HepG2 (cell line): Measurements from ENCODE around the gene RNF5. TPM values are rescaled to one million over a fixed set of nuclear protein-coding genes. Genes with fewer than 3 reads are reported as not detected.

ENCODE experiments used
- ATF3 ChIP-seq: sonication (generic); formaldehyde crosslinking; IDR thresholded peaks from 2 replicates; pipeline ENCODE4 v1.4.0; 2020; ENCODE audit warnings: missing genetic modification reagents
- BCL6 ChIP-seq: IDR thresholded peaks from 2 replicates; pipeline ENCODE4 v1.6.1; 2016; ENCODE audit warnings: missing genetic modification reagents, missing compliant biosample characterization
- E2F5 ChIP-seq: sonication (generic); formaldehyde crosslinking; conservative IDR thresholded peaks from 2 replicates; pipeline ENCODE4 v1.4.0; 2020; ENCODE audit warnings: missing genetic modification reagents
- ETV5 ChIP-seq: IDR thresholded peaks from 2 replicates; pipeline ENCODE4 v1.6.1; 2018; ENCODE audit warnings: missing biosample characterization, missing genetic modification reagents, inconsistent platforms, borderline replicate concordance
- GPN1 ChIP-seq: sonication (generic); formaldehyde crosslinking; IDR thresholded peaks from 2 replicates; pipeline ENCODE4 v1.5.1; 2020; ENCODE audit warnings: missing genetic modification reagents, borderline replicate concordance
- HDAC6 ChIP-seq: fragments of 200-600 bp; sonication (generic); IDR thresholded peaks from 2 replicates; pipeline ENCODE4 v1.7.0; 2017; ENCODE audit warnings: mild to moderate bottlenecking, antibody characterized with exemption, low read length, low read depth
- HNRNPK ChIP-seq: fragments of 200-400 bp; formaldehyde crosslinking; IDR thresholded peaks from 2 replicates; pipeline ENCODE4 v1.6.1; 2018; ENCODE audit warnings: low read length, low read depth, moderate library complexity, mild to moderate bottlenecking; ENCODE audit not compliant: poor library complexity, severe bottlenecking
- KDM5A ChIP-seq: fragments of 200-600 bp; sonication (generic); IDR thresholded peaks from 2 replicates; pipeline ENCODE4 v1.7.0; 2018; ENCODE audit warnings: antibody characterized with exemption, mild to moderate bottlenecking, low read length, borderline replicate concordance
- MEF2D ChIP-seq: sonication (generic); formaldehyde crosslinking; IDR thresholded peaks from 2 replicates; pipeline ENCODE4 v1.5.1; 2020; ENCODE audit warnings: mild to moderate bottlenecking, missing genetic modification reagents
- NPAS2 ChIP-seq: sonication (generic); formaldehyde crosslinking; IDR thresholded peaks from 2 replicates; pipeline ENCODE4 v1.8.0; 2022; ENCODE audit warnings: mild to moderate bottlenecking, missing genetic modification reagents, borderline replicate concordance
- POLR2AphosphoS5 ChIP-seq: IDR thresholded peaks from 2 replicates; pipeline ENCODE4 v1.6.1; 2012; ENCODE audit warnings: low read depth, low read length
- SALL1 ChIP-seq: sonication (generic); formaldehyde crosslinking; IDR thresholded peaks from 2 replicates; pipeline ENCODE4 v1.8.0; 2022; ENCODE audit warnings: mild to moderate bottlenecking, missing genetic modification reagents
- ZBTB42 ChIP-seq: sonication (generic); formaldehyde crosslinking; IDR thresholded peaks from 2 replicates; pipeline ENCODE4 v1.5.0; 2020; ENCODE audit warnings: mild to moderate bottlenecking, missing genetic modification reagents
- ZBTB46 ChIP-seq: sonication (generic); formaldehyde crosslinking; IDR thresholded peaks from 2 replicates; pipeline ENCODE4 v1.4.0; 2020; ENCODE audit warnings: mild to moderate bottlenecking, missing genetic modification reagents, borderline replicate concordance
- ZNF224 ChIP-seq: sonication (generic); formaldehyde crosslinking; IDR thresholded peaks from 2 replicates; pipeline ENCODE4 v1.5.0; 2020; ENCODE audit warnings: mild to moderate bottlenecking, missing genetic modification reagents
- ZNF383 ChIP-seq: sonication (generic); formaldehyde crosslinking; IDR thresholded peaks from 2 replicates; pipeline ENCODE4 v1.4.0; 2020; ENCODE audit warnings: missing genetic modification reagents, mild to moderate bottlenecking, borderline replicate concordance
- ZNF430 ChIP-seq: sonication (generic); formaldehyde crosslinking; IDR thresholded peaks from 2 replicates; pipeline ENCODE4 v1.9.0; 2021; ENCODE audit warnings: mild to moderate bottlenecking, missing genetic modification reagents
- ZNF558 ChIP-seq: sonication (generic); formaldehyde crosslinking; IDR thresholded peaks from 2 replicates; pipeline ENCODE4 v1.9.0; 2022; ENCODE audit warnings: mild to moderate bottlenecking, missing genetic modification reagents, borderline replicate concordance
- ZNF605 ChIP-seq: sonication (generic); formaldehyde crosslinking; IDR thresholded peaks from 2 replicates; pipeline ENCODE4 v1.8.0; 2022; ENCODE audit warnings: mild to moderate bottlenecking, missing genetic modification reagents
- ZNF639 ChIP-seq: conservative IDR thresholded peaks from 2 replicates; pipeline ENCODE4 v1.6.1; 2018; ENCODE audit warnings: missing genetic modification reagents
- ZNF878 ChIP-seq: sonication (generic); formaldehyde crosslinking; IDR thresholded peaks from 2 replicates; pipeline ENCODE4 v1.8.1; 2023; ENCODE audit warnings: mild to moderate bottlenecking, missing genetic modification reagents, moderate library complexity
- polyA plus RNA-seq, 8 experiments: library from polyadenylated mRNA; depleted of rRNA in 3 of 8; stranded (reverse) in 7 of 8; unstranded in 1 of 8; fragments of >200 nt; fragmentation: Illumina TruSeq in 4 of 8; extraction: Trizol in 4 of 8; gene quantifications; 2 replicates each; pipeline versions ENCODE4 v1.2.1 to v1.2.3, GENCODE V29; 2011 to 2016; ENCODE audit warnings: low read depth in 4 of 8, missing spikeins in 1 of 8, mixed read lengths in 1 of 8; ENCODE audit not compliant: insufficient read depth in 1 of 8
- total RNA-seq, 5 experiments: library from RNA; depleted of rRNA; stranded (reverse); fragments of >200 nt; fragmentation: Illumina TruSeq; extraction: Trizol; gene quantifications; 2 replicates each; pipeline ENCODE4 v1.2.3, GENCODE V29; 2016; ENCODE audit warnings: low read depth in 1 of 5
- TF ChIP-seq, protein P1 (sequence below), 2 experiments: sonication (generic) in 1 of 2; formaldehyde crosslinking in 1 of 2; IDR thresholded peaks; 2 replicates each; pipeline versions ENCODE4 v1.5.1 to v1.6.1; 2011 to 2020; ENCODE audit warnings: borderline replicate concordance in 1 of 2, low read depth in 1 of 2, low read length in 1 of 2, mild to moderate bottlenecking in 1 of 2, missing genetic modification reagents in 1 of 2, moderate library complexity in 1 of 2
- TF ChIP-seq, protein P2 (sequence below): IDR thresholded peaks from 2 replicates; pipeline ENCODE4 v1.6.1; 2016

Gene RNF5
- total and polyA plus RNA-seq, 2 of the 13 experiments (the other 11 are each of a cell fraction or from before 2014, with no cell fraction given) = 98.0 to 131 TPM

GRCh38 chr6:32154514-32155161 is 23.6 kb upstream of the RNF5 start (continued):
- TF ChIP-seq ZNF605 (CRISPR knock-in tag) (no peak; the same call in 1 of the 2 replicates), ZNF224 (CRISPR knock-in tag) (no peak), POLR2AphosphoS5 (no peak), ZNF383 (CRISPR knock-in tag) (no peak; the same call in 1 of the 2 replicates), ZBTB42 (CRISPR knock-in tag) (no peak), E2F5 (CRISPR knock-in tag) (0 out of 2 replicates have a peak, but pooled peaks have one; percentile 39), NPAS2 (CRISPR knock-in tag) (no peak), ZBTB46 (CRISPR knock-in tag) (no peak), HNRNPK (no peak), ZNF878 (no peak), GPN1 (CRISPR knock-in tag) (no peak), BCL6 (no peak), KDM5A (no peak; the same call in 1 of the 2 replicates), ZNF430 (CRISPR knock-in tag) (no peak), ETV5 (CRISPR knock-in tag) (peak; percentile 48), ZNF639 (CRISPR knock-in tag) (no peak), SALL1 (CRISPR knock-in tag) (peak; percentile 66), HDAC6 (no peak), MEF2D (CRISPR knock-in tag) (peak; percentile 87), ZNF558 (CRISPR knock-in tag) (no peak), ATF3 (CRISPR knock-in tag) (no peak; the same call in 1 of the 2 replicates)
- TF ChIP-seq, protein P1, sequence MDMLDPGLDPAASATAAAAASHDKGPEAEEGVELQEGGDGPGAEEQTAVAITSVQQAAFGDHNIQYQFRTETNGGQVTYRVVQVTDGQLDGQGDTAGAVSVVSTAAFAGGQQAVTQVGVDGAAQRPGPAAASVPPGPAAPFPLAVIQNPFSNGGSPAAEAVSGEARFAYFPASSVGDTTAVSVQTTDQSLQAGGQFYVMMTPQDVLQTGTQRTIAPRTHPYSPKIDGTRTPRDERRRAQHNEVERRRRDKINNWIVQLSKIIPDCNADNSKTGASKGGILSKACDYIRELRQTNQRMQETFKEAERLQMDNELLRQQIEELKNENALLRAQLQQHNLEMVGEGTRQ (IDR thresholded peaks at IDR 0.05; ENCODE audit: low read depth, low read length) = no peak
- TF ChIP-seq, protein P1 (CRISPR knock-in tag; IDR thresholded peaks at IDR 0.05; ENCODE audit: borderline replicate concordance) = no peak
- TF ChIP-seq, protein P2, sequence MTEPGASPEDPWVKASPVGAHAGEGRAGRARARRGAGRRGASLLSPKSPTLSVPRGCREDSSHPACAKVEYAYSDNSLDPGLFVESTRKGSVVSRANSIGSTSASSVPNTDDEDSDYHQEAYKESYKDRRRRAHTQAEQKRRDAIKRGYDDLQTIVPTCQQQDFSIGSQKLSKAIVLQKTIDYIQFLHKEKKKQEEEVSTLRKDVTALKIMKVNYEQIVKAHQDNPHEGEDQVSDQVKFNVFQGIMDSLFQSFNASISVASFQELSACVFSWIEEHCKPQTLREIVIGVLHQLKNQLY = peak; percentile 30; the same call in 1 of the 2 replicates
